ENCODE measurements around the gene S1PR3. TPM values are rescaled to one million over a fixed set of nuclear protein-coding genes. Genes with fewer than 3 reads are reported as not detected.
A peak's percentile ranks its signal among the peaks of the same experiment; 100 is the strongest.
"Not testable (repeated sequence)": the region's sequence is repeated elsewhere in the genome, so short reads cannot be mapped to it uniquely, and the experiment has no call there.

S1PR3 gene
- total RNA-seq (ENCODE audit: unreplicated experiment): 18.3 TPM
- long read RNA-seq, full-length matches to known transcripts: 1 of 1 reads
- long read RNA-seq, partial matches to known transcripts: 0 of 1 reads
- long read RNA-seq, other reads (novel, unspliced or antisense): 0 of 1 reads

DNA sequence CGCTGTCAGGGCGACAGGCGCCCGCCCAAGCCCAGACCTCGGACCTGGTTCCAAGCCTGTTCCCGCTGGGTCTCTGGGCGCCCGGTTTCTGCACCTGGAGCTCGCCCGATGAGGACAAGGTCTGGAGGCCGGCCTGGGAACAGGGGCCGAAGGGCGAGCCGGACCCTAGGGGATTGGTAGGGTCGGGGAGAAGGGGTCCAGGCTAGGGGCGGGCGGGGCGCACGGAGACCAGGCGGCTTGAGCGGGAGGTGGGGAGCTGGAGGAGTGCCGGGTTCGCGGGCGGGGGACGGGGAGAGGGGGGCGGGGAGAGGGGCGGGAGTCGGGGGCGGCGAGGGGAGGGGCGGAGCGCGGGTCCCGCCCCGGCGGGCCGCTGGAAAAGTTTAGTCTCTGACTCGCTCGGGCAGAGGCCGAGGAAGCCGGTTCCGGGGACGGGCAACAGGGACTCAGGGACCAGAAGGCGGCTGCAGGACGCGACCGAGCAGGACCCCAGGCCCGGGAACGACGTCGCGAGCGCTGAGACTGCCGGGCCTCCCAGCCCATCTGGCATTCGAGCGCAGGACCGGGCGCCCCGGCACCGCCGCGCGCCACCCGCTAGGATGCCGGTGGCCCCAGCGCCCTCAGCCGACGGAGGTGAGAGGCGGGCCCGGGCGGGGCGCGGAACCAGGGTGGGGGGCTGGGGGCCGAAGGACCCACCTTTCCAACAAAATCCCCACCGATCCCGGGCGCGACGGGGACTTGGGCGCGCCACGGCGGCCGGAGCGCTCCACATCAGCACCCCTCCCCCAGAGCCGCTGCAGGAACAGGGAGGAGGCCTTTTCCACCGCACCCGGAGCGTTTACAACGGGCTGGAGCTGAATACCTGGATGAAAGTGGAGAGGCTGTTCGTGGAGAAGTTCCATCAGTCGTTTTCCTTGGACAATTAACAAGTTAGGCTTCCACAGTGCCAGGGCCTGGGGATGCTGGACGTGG is at the start of gene S1PR3:
Gene S1PR3 (plus strand): TSS at position 403 of the 969 bp plus-strand sequence. CDS start 9,733 bp downstream, outside the sequence.
- Mint-ChIP-seq H3K27me3 (ENCODE audit: unreplicated experiment) (peaks cover 5% of the 10 kb centered on the region), H3K27ac (ENCODE audit: unreplicated experiment) (peak within 1 kb of the TSS; percentile 45), H3K36me3 (ENCODE audit: low read depth, unreplicated experiment) (no peaks in the 10 kb centered on the region), H3K4me3 (ENCODE audit: unreplicated experiment) (peak within 1 kb of the TSS; percentile 93), H3K4me1 (ENCODE audit: unreplicated experiment) (peaks cover 29% of the 10 kb centered on the region), H3K9me3 (ENCODE audit: unreplicated experiment) (no peaks in the 10 kb centered on the region)
- no peak for TF ChIP-seq CTCF (IDR thresholded peaks at IDR 0.05; ENCODE audit: unreplicated experiment)
- DNase-seq (ENCODE audit: low spot score): peak; percentile 64

- not testable (repeated sequence) for H3K36me3 Mint-ChIP-seq (ENCODE audit: low read depth, unreplicated experiment); H3K27ac Mint-ChIP-seq (ENCODE audit: unreplicated experiment); H3K9me3 Mint-ChIP-seq (ENCODE audit: unreplicated experiment); H3K27me3 Mint-ChIP-seq (ENCODE audit: unreplicated experiment); DNase-seq (ENCODE audit: low spot score); H3K4me3 Mint-ChIP-seq (ENCODE audit: unreplicated experiment)
- H3K4me1 Mint-ChIP-seq (ENCODE audit: unreplicated experiment): peaks cover 10% of the 10 kb centered on the region
Observed at GRCh38 chr9:88941586-88941985, 49.7 kb upstream of the S1PR3 start.

DNA sequence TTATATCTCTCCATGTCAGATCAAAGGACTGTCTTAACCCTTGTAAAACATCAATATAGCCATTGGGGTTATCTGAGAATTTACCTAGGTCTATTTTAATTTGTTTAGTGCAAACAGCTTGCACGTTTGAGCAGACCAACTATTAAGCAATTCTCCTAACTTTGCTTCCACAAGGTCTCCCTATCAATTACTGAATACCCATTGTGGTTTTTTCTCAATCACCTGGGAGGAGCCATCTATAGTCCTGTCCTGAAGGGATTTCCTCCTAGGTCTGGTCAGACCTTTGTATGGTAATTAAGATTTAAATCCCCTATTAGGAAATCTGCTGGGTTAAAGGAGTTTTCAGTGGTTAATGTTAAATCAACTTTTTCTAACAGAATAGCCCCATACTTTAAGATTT is 48.9 kb upstream of the S1PR3 start:
- peaks cover 5% of the 10 kb centered on the region for H3K27me3 Mint-ChIP-seq (ENCODE audit: unreplicated experiment)
- no peak for DNase-seq (ENCODE audit: low spot score)

DNA sequence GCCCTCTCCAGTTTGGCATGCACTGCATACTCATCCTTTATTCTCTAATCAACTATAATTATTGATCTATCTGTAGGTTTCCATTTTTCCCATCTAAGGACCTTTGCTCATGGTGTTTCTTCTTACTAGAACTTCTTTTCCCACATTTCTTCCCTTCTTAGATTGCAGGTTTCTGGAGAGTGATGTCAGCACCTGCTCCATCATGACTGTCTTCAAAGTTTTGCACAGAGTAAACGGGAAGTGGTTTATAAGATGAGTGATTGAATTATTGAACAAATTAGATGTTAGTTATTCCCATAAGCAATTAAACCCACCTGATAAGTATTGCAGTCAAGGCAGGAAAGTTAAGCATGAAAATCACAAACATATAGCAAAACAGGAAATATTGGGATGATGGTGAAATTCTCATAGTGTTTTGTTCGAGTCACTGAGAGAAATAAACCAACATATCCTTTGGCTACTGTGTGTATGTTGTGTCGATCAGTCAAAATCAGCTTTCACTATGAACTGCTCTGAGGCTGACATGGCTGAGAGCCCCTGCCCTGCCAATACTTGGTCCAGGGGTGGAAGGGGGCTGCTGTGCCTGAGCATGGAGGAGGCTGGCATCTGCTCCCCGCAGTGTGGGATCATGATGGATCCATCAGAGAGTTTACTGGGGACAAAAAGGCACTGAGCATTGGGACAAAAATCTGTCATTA is 45.5 kb upstream of the S1PR3 start:
- Mint-ChIP-seq H3K27ac (ENCODE audit: unreplicated experiment) (no peak overlapping the region), H3K4me1 (ENCODE audit: unreplicated experiment) (peaks cover 38% of the 10 kb centered on the region), H3K4me3 (ENCODE audit: unreplicated experiment) (no peak overlapping the region), H3K9me3 (ENCODE audit: unreplicated experiment) (no peaks in the 10 kb centered on the region), H3K27me3 (ENCODE audit: unreplicated experiment) (peaks cover 9% of the 10 kb centered on the region), H3K36me3 (ENCODE audit: low read depth, unreplicated experiment) (no peaks in the 10 kb centered on the region)
- no peak for DNase-seq (ENCODE audit: low spot score)
- TF ChIP-seq CTCF (IDR thresholded peaks at IDR 0.05; ENCODE audit: unreplicated experiment): no peak

More for the DNA sequence above, 48.9 kb upstream of the S1PR3 start:
- H3K27ac Mint-ChIP-seq (ENCODE audit: unreplicated experiment): no peak overlapping the region
- no peak for TF ChIP-seq CTCF (IDR thresholded peaks at IDR 0.05; ENCODE audit: unreplicated experiment)
- H3K4me1 Mint-ChIP-seq (ENCODE audit: unreplicated experiment): peaks cover 16% of the 10 kb centered on the region
- H3K9me3 Mint-ChIP-seq (ENCODE audit: unreplicated experiment): peaks cover 6% of the 10 kb centered on the region
- H3K36me3 Mint-ChIP-seq (ENCODE audit: low read depth, unreplicated experiment): no peaks in the 10 kb centered on the region
- no peak overlapping the region for H3K4me3 Mint-ChIP-seq (ENCODE audit: unreplicated experiment)

Measured in endothelial cell (in vitro differentiated cells).